A549 (cell line): ENCODE measurements around the gene USO1. TPM values are rescaled to one million over a fixed set of nuclear protein-coding genes. Genes with fewer than 3 reads are reported as not detected.

ENCODE experiments used
- ATAC-seq, 2 experiments: fragments of 200-7000 bp in 1 of 2; fragments of >200 bp in 1 of 2; cut with Nextera tagmentation in 1 of 2; cut with Tn5 transposase in 1 of 2; 3 replicates each; pipeline versions ENCODE4 v1.8.0 to v1.9.1; 2018 to 2020; ENCODE audit warnings: mild to moderate bottlenecking in 1 of 2, moderate library complexity in 1 of 2
- CTCF ChIA-PET: fragments of 300-600 bp; sonication (Branson Sonifier 250); formaldehyde crosslinking; extraction: SDS; loops from one replicate; lab custom pipeline; 2021; ENCODE audit warnings: antibody characterized with exemption, inconsistent platforms; lab: Yijun Ruan, JAX
- POLR2A ChIA-PET: fragments of 350-600 bp; formaldehyde crosslinking; extraction: SDS; loops from one replicate; lab custom pipeline; 2021; ENCODE audit warnings: antibody characterized with exemption, inconsistent platforms; lab: Yijun Ruan, JAX
- DNase-seq, 2 experiments: peaks; one replicate each; pipeline versions ENCODE4 v3.0.0 to v3.0.0-alpha.2; 2011 to 2016; ENCODE audit warnings: low read depth in 1 of 2, low spot score in 1 of 2
- FAIRE-seq: peaks from 2 replicates; lab custom pipeline; 2011; peaks lifted over from hg19 to GRCh38; lab: Jason Lieb, UNC
- H3K27ac ChIP-seq, 2 experiments: fragments of >200 bp; sonication (Bioruptor Twin); formaldehyde crosslinking; 3 replicates each; pipeline ENCODE4 v1.5.1; 2016 to 2017
- H3K4me1 ChIP-seq: fragments of >200 bp; sonication (Bioruptor Twin); formaldehyde crosslinking; 3 replicates; pipeline ENCODE4 v1.6.1; 2016
- H3K4me2 ChIP-seq: fragments of >200 bp; sonication (Bioruptor Twin); formaldehyde crosslinking; 3 replicates; pipeline ENCODE4 v1.6.1; 2016
- H3K4me3 ChIP-seq: fragments of >200 bp; sonication (Bioruptor Twin); formaldehyde crosslinking; 3 replicates; pipeline ENCODE4 v1.5.1; 2016
- H3K9me3 ChIP-seq: fragments of >200 bp; sonication (Bioruptor Twin); formaldehyde crosslinking; 3 replicates; pipeline ENCODE4 v1.6.1; 2016
- BHLHE40 ChIP-seq: IDR thresholded peaks from 2 replicates; pipeline ENCODE4 v1.6.1; 2012; ENCODE audit warnings: low read depth, low read length, inconsistent platforms
- CBX2 ChIP-seq: fragments of 200-600 bp; sonication (generic); IDR thresholded peaks from 2 replicates; pipeline ENCODE4 v1.6.1; 2016; ENCODE audit warnings: low read depth, mild to moderate bottlenecking, borderline replicate concordance
- EHF ChIP-seq: fragments of 250-450 bp; sonication (Bioruptor Pico); IDR thresholded peaks from 2 replicates; pipeline ENCODE4 v1.5.0; 2020; ENCODE audit warnings: mild to moderate bottlenecking
- EHMT2 ChIP-seq: fragments of 200-600 bp; sonication (generic); IDR thresholded peaks from 2 replicates; pipeline ENCODE4 v1.6.1; 2016; ENCODE audit warnings: antibody characterized with exemption, low read depth, mild to moderate bottlenecking, moderate library complexity
- FOSL2 ChIP-seq, 2 experiments: fragments of 450-650 bp in 1 of 2; fragments of >200 bp in 1 of 2; sonication (Bioruptor Twin) in 1 of 2; formaldehyde crosslinking; IDR thresholded peaks; 2 replicates each; pipeline versions ENCODE4 v1.5.0 to v1.6.1; 2016 to 2020; ENCODE audit warnings: mild to moderate bottlenecking in 1 of 2, moderate library complexity in 1 of 2
- GATA3 ChIP-seq: IDR thresholded peaks from 2 replicates; pipeline ENCODE4 v1.6.1; 2012; ENCODE audit warnings: borderline replicate concordance
- HDAC2 ChIP-seq: fragments of 200-600 bp; sonication (generic); IDR thresholded peaks from 2 replicates; pipeline ENCODE4 v1.6.1; 2016
- JUN ChIP-seq, 2 experiments: fragments of >200 bp; sonication (Bioruptor Twin); formaldehyde crosslinking; IDR thresholded peaks; 2 replicates in 1 of 2; 3 replicates in 1 of 2; pipeline ENCODE4 v1.6.1; 2016 to 2017
- MAFK ChIP-seq: fragments of 450-650 bp; IDR thresholded peaks from 2 replicates; pipeline ENCODE4 v1.6.1; 2014; ENCODE audit not compliant: partially characterized antibody
- MYC ChIP-seq: IDR thresholded peaks from 2 replicates; pipeline ENCODE4 v1.6.1; 2012; ENCODE audit warnings: mild to moderate bottlenecking, inconsistent platforms, low read length, improper control_type of control experiment, borderline replicate concordance
- NFE2L2 ChIP-seq: fragments of 150-350 bp; conservative IDR thresholded peaks from 2 replicates; pipeline ENCODE4 v1.6.1; 2014; ENCODE audit warnings: low read length
- NPAS2 ChIP-seq: fragments of 250-450 bp; sonication (Bioruptor Pico); IDR thresholded peaks from 2 replicates; pipeline ENCODE4 v1.8.0; 2022; ENCODE audit warnings: mild to moderate bottlenecking, moderate library complexity, borderline replicate concordance
- NR3C1 ChIP-seq: fragments of >200 bp; sonication (Bioruptor Twin); formaldehyde crosslinking; IDR thresholded peaks from 3 replicates; pipeline ENCODE4 v1.6.1; 2017
- POLR2A ChIP-seq: IDR thresholded peaks from 2 replicates; pipeline ENCODE4 v1.6.1; 2012; ENCODE audit warnings: mild to moderate bottlenecking, low read length
- POLR2AphosphoS2 ChIP-seq: conservative IDR thresholded peaks from 2 replicates; pipeline ENCODE4 v1.6.1; 2012; ENCODE audit warnings: low read length, improper control_type of control experiment, inconsistent platforms
- ZC3H11A ChIP-seq: fragments of 450-650 bp; IDR thresholded peaks from 2 replicates; pipeline ENCODE4 v1.6.1; 2014; ENCODE audit warnings: antibody characterized with exemption, mild to moderate bottlenecking
- ZNF302 ChIP-seq: fragments of 250-450 bp; sonication (Bioruptor Pico); IDR thresholded peaks from 2 replicates; pipeline ENCODE4 v1.9.0; 2021; ENCODE audit warnings: inconsistent platforms, mild to moderate bottlenecking, moderate library complexity
- WGBS: methylation state at CpG from one replicate; pipeline ENCODE4 v1.1.6; 2017; ENCODE audit errors: missing lambda C conversion rate; 5-methylcytosine and 5-hydroxymethylcytosine counted together
- polyA plus RNA-seq, 4 experiments: library from polyadenylated mRNA; depleted of rRNA in 3 of 4; stranded (reverse); fragments of >200 nt; fragmentation: RNase III in 1 of 4; extraction: RNeasy Plus Mini Kit Qiagen cat#74134 plus additional on column Dnase treatment in 1 of 4; gene quantifications; 2 replicates in 3 of 4; 3 replicates in 1 of 4; pipeline ENCODE4 v1.2.3, GENCODE V29; 2011 to 2017
- TF ChIP-seq, protein P1 (sequence below): fragments of 250-450 bp; sonication (Bioruptor Pico); IDR thresholded peaks from 2 replicates; pipeline ENCODE4 v1.5.0; 2021; ENCODE audit warnings: mild to moderate bottlenecking, moderate library complexity, borderline replicate concordance
- TF ChIP-seq, protein P2 (sequence below): fragments of 150-350 bp; IDR thresholded peaks from 2 replicates; pipeline ENCODE4 v1.6.1; 2014; ENCODE audit warnings: low read depth, mild to moderate bottlenecking, low read length
- TF ChIP-seq, protein P3 (sequence below): fragments of 450-650 bp; IDR thresholded peaks from 2 replicates; pipeline ENCODE4 v1.6.1; 2014; ENCODE audit warnings: antibody characterized with exemption
- TF ChIP-seq, protein P4 (sequence below): fragments of 200-600 bp; sonication (generic); IDR thresholded peaks from 2 replicates; pipeline ENCODE4 v1.6.1; 2016; ENCODE audit warnings: antibody characterized with exemption, mild to moderate bottlenecking, moderate library complexity
- TF ChIP-seq, protein P5 (sequence below): IDR thresholded peaks from 2 replicates; pipeline ENCODE4 v1.6.1; 2012; ENCODE audit warnings: low read depth, borderline replicate concordance
- TF ChIP-seq, protein P6 (sequence below): fragments of >200 bp; sonication (Bioruptor Twin); formaldehyde crosslinking; IDR thresholded peaks from 3 replicates; pipeline ENCODE4 v1.6.1; 2016

USO1 gene
- polyA plus RNA-seq, 2 of the 4 experiments (the other 2 are of a cell fraction): 54.7 to 97.6 TPM

DNA sequence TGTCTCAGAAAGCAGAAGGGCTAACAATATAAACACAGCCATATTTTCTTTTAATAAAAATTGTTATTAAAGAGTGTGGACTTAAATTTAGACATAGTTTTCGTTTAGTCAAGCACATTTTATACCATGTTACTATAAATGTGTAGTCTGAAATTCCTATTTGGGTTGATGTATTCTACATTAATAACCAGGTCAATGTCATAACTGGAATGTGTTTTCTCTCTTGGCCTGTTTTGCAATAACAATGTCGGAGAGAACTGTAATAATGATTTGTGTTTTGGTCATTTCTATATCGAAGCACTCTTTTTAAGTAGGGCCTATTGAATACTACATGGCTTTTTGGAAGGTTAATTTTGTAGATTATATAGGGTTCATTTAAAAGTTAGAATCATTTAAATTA lies 5.5 kb downstream of the USO1 start:
- ATAC-seq (no peak), FAIRE-seq (no peak)
- Histone ChIP-seq H3K4me3 (no peak overlapping the region), H3K4me2 (peak overlapping the region; percentile 53), H3K27ac (no peak overlapping the region), H3K9me3 (no peaks in the 10 kb centered on the region)
- POLR2A ChIA-PET: no interaction called here
- whole genome bisulfite sequencing: 40% methylated on average over 3 of the region's 3 CpGs
- TF ChIP-seq BHLHE40 (no peak), CBX2 (no peak), EHF (no peak), HDAC2 (no peak), JUN (IDR thresholded peaks at IDR 0.05) (no peak), FOSL2 (IDR thresholded peaks at IDR 0.05) (no peak), FOSL2 (CRISPR knock-in tag; IDR thresholded peaks at IDR 0.05) (no peak), EHMT2 (no peak), POLR2A (no peak), NFE2L2 (no peak), GATA3 (no peak), NR3C1 (no peak)
- TF ChIP-seq, protein P1, sequence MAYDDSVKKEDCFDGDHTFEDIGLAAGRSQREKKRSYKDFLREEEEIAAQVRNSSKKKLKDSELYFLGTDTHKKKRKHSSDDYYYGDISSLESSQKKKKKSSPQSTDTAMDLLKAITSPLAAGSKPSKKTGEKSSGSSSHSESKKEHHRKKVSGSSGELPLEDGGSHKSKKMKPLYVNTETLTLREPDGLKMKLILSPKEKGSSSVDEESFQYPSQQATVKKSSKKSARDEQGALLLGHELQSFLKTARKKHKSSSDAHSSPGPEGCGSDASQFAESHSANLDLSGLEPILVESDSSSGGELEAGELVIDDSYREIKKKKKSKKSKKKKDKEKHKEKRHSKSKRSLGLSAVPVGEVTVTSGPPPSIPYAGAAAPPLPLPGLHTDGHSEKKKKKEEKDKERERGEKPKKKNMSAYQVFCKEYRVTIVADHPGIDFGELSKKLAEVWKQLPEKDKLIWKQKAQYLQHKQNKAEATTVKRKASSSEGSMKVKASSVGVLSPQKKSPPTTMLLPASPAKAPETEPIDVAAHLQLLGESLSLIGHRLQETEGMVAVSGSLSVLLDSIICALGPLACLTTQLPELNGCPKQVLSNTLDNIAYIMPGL (CRISPR knock-in tag): no peak
- TF ChIP-seq, all 56 proteins: peak for 0
- DNase-seq: no peak
- H3K4me1 ChIP-seq: peaks cover 34% of the 10 kb centered on the region
- CTCF ChIA-PET: no interaction called here

DNA sequence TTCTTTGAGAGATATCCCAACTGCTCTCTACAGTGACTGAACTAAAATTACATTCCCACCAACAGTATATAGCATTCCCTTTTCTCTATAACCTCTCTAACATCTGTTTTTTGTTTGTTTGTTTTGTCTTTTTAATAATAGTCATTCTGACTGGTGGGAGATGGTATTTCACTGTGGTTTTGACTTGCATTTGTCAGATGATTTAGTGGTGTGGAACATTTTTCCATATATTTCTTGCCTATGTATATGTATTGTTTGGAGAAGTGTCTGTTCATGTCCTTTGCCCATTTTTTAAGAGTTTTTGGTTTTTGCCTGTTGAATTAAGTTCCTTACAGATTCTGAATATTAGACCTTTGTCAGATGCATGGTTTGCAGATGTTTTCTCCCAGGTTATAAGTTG lies 9.0 kb downstream of the USO1 start:
- no peak for DNase-seq
- H3K27ac ChIP-seq: no peak overlapping the region
- FAIRE-seq: no peak
- no peak for ATAC-seq
- no peak overlapping the region for H3K4me2 ChIP-seq
- TF ChIP-seq, protein P2, sequence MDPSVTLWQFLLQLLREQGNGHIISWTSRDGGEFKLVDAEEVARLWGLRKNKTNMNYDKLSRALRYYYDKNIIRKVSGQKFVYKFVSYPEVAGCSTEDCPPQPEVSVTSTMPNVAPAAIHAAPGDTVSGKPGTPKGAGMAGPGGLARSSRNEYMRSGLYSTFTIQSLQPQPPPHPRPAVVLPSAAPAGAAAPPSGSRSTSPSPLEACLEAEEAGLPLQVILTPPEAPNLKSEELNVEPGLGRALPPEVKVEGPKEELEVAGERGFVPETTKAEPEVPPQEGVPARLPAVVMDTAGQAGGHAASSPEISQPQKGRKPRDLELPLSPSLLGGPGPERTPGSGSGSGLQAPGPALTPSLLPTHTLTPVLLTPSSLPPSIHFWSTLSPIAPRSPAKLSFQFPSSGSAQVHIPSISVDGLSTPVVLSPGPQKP: no peak
- no peak for TF ChIP-seq POLR2AphosphoS2
- no peak for TF ChIP-seq MYC
- H3K4me3 ChIP-seq: no peak overlapping the region
- ChIA-PET CTCF (interaction anchor here (0.6 to 1.1 kb wide), 3 partner anchors 9 to 51 kb away, joined by 3 to 4 read pairs (median 3); partner anchors contain the start of gene USO1), POLR2A (interaction anchor here (1.5 kb wide), 1 partner anchor 9 kb away, joined by 3 read pairs; the partner anchor contains the start of gene USO1)
- H3K4me1 ChIP-seq: peaks cover 16% of the 10 kb centered on the region; the same call in 2 of the 3 replicates
- no peaks in the 10 kb centered on the region for H3K9me3 ChIP-seq

DNA sequence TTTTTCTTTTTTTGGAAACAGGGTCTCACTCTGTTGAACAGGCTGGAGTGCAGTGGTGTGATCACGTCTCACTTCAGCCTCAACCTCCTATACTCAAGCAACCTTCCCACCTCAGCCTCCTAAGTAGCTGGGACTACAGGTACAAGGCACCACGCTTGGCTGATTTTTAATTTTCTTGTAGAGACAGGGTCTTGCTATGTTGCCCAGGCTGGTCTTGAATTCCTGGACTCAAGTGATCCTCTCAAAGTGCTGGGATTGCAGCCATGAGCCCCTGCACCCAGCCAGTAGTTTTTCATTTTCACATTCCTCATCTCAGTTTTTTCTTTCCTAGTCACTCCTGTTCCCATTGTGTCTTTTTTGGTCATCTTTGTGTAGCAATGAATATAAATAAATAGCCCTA lies 11.1 kb downstream of the USO1 start:
- ChIA-PET CTCF (no interaction called here), POLR2A (no interaction called here)
- DNase-seq (no peak), ATAC-seq (no peak), FAIRE-seq (no peak)
- WGBS: 96% methylated on average over 2 of the region's 2 CpGs
- H3K27ac ChIP-seq: no peak overlapping the region
- H3K4me2 ChIP-seq: no peak overlapping the region
- TF ChIP-seq NPAS2: no peak
- TF ChIP-seq, protein P1 (CRISPR knock-in tag): no peak
- no peak for TF ChIP-seq POLR2AphosphoS2
- TF ChIP-seq MAFK: no peak
- TF ChIP-seq ZNF302 (CRISPR knock-in tag): no peak
- TF ChIP-seq CBX2: no peak
- no peak for TF ChIP-seq ZC3H11A
- TF ChIP-seq, protein P3, sequence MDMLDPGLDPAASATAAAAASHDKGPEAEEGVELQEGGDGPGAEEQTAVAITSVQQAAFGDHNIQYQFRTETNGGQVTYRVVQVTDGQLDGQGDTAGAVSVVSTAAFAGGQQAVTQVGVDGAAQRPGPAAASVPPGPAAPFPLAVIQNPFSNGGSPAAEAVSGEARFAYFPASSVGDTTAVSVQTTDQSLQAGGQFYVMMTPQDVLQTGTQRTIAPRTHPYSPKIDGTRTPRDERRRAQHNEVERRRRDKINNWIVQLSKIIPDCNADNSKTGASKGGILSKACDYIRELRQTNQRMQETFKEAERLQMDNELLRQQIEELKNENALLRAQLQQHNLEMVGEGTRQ: no peak
- TF ChIP-seq, protein P4, sequence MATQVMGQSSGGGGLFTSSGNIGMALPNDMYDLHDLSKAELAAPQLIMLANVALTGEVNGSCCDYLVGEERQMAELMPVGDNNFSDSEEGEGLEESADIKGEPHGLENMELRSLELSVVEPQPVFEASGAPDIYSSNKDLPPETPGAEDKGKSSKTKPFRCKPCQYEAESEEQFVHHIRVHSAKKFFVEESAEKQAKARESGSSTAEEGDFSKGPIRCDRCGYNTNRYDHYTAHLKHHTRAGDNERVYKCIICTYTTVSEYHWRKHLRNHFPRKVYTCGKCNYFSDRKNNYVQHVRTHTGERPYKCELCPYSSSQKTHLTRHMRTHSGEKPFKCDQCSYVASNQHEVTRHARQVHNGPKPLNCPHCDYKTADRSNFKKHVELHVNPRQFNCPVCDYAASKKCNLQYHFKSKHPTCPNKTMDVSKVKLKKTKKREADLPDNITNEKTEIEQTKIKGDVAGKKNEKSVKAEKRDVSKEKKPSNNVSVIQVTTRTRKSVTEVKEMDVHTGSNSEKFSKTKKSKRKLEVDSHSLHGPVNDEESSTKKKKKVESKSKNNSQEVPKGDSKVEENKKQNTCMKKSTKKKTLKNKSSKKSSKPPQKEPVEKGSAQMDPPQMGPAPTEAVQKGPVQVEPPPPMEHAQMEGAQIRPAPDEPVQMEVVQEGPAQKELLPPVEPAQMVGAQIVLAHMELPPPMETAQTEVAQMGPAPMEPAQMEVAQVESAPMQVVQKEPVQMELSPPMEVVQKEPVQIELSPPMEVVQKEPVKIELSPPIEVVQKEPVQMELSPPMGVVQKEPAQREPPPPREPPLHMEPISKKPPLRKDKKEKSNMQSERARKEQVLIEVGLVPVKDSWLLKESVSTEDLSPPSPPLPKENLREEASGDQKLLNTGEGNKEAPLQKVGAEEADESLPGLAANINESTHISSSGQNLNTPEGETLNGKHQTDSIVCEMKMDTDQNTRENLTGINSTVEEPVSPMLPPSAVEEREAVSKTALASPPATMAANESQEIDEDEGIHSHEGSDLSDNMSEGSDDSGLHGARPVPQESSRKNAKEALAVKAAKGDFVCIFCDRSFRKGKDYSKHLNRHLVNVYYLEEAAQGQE: no peak
- TF ChIP-seq, protein P5, sequence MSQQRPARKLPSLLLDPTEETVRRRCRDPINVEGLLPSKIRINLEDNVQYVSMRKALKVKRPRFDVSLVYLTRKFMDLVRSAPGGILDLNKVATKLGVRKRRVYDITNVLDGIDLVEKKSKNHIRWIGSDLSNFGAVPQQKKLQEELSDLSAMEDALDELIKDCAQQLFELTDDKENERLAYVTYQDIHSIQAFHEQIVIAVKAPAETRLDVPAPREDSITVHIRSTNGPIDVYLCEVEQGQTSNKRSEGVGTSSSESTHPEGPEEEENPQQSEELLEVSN: no peak
- TF ChIP-seq, protein P6, sequence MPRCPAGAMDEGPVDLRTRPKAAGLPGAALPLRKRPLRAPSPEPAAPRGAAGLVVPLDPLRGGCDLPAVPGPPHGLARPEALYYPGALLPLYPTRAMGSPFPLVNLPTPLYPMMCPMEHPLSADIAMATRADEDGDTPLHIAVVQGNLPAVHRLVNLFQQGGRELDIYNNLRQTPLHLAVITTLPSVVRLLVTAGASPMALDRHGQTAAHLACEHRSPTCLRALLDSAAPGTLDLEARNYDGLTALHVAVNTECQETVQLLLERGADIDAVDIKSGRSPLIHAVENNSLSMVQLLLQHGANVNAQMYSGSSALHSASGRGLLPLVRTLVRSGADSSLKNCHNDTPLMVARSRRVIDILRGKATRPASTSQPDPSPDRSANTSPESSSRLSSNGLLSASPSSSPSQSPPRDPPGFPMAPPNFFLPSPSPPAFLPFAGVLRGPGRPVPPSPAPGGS: no peak
- TF ChIP-seq GATA3: no peak
- peaks cover 6% of the 10 kb centered on the region; the same call in 1 of the 3 replicates for H3K4me1 ChIP-seq
- no peaks in the 10 kb centered on the region for H3K9me3 ChIP-seq
- no peak overlapping the region for H3K4me3 ChIP-seq
